ENCODE data around the gene FHOD1.

Gene FHOD1

GRCh38 chr16:67184453-67184994 is 62.8 kb downstream of the FHOD1 start:
- H3K4me3 ChIP-seq (ENCODE audit: low read depth, low read length): peak overlapping the region; percentile 84

GRCh38 chr16:67183627-67184452 is 63.4 kb downstream of the FHOD1 start, which contains the start of gene MATCAP1:
Gene MATCAP1 (minus strand): TSS chr16:67183963. CDS start chr16:67180610, 3,353 bp downstream.
- TF ChIP-seq CTCF (IDR thresholded peaks at IDR 0.05; ENCODE audit: borderline replicate concordance, insufficient read depth, low read depth, low read length): no peak
- peak within 1 kb of the TSS; percentile 84 for H3K4me3 ChIP-seq (ENCODE audit: low read depth, low read length)

More at GRCh38 chr16:67184453-67184994, 62.8 kb downstream of the FHOD1 start:
- no peak for TF ChIP-seq CTCF (IDR thresholded peaks at IDR 0.05; ENCODE audit: borderline replicate concordance, insufficient read depth, low read depth, low read length)

GRCh38 chr16:67183284-67183626 is 64.0 kb downstream of the FHOD1 start:
- H3K4me3 ChIP-seq (ENCODE audit: low read depth, low read length): peak overlapping the region; percentile 84
- TF ChIP-seq CTCF (IDR thresholded peaks at IDR 0.05; ENCODE audit: borderline replicate concordance, insufficient read depth, low read depth, low read length): no peak

GRCh38 chr16:67182288-67182687 is 65.0 kb downstream of the FHOD1 start:
- no peak for TF ChIP-seq CTCF (IDR thresholded peaks at IDR 0.05; ENCODE audit: borderline replicate concordance, insufficient read depth, low read depth, low read length)
- no peak overlapping the region for H3K4me3 ChIP-seq (ENCODE audit: low read depth, low read length)

- no peak overlapping the region for H3K4me3 ChIP-seq (ENCODE audit: low read depth, low read length)
- no peak for TF ChIP-seq CTCF (IDR thresholded peaks at IDR 0.05; ENCODE audit: borderline replicate concordance, insufficient read depth, low read depth, low read length)
Observed at GRCh38 chr16:67181346-67181745, 65.9 kb downstream of the FHOD1 start.

GRCh38 chr16:67180166-67180565 is 67.1 kb downstream of the FHOD1 start:
- TF ChIP-seq CTCF (IDR thresholded peaks at IDR 0.05; ENCODE audit: borderline replicate concordance, insufficient read depth, low read depth, low read length): no peak
- H3K4me3 ChIP-seq (ENCODE audit: low read depth, low read length): no peak overlapping the region

Data from GM12875 (cell line).